Activated CD4-positive, alpha-beta T cell treated with anti-CD3 and anti-CD28 coated beads, Interleukin-10, Interleukin-2, amounts not matched to agents 100 ng/mL and 50 ng/mL, durations not matched to agents 16 hours and 8 hours (primary cell): Measurements from ENCODE around the gene MAPK4.

Source experiments
- DNase-seq: peaks from one replicate; pipeline ENCODE4 v3.0.0-alpha.2; 2020

The MAPK4 gene

DNA sequence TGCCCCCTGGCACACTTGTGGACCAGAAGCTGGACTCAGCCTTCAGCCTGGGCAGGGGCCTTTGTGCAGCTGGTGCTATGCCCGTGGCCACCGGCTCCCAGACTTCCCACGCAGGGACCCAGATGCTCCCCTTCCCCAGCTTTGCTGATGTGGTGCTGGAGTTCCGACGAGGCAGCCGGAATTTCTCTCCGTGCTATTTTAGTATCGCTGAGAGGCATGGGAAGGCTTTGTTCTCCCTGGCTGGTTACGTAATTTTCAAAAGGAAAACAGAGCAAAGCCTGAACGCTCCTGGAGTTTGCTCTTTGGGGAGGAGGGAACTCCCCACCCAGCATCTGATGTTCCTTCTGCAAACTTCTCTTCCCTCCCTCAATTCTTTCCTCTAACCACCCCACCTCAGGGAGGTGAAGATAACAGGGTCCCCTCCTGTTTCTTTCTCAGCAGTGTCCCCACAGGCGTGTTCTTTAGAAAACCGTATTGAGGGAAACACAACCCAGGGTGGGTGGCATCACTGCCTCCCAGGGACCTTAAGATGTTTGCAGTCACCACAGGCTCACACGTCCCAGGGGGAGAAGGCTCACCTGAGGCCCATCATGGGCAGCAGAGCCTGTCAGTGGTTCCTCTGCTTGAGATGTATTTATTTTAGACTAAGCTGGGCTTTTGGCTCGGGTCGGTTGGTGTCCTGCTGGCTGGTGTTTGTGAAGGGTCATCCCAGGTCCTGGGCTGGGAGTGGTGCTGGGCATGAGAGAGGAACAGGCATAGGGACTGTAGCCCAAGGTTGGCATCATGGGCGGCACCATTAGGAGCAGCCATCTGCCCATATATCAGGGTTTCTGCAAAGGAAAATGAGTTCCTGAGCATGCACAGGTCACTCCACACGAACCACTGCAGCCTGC lies 95.0 kb downstream of the MAPK4 start:
- no peak for DNase-seq

DNA sequence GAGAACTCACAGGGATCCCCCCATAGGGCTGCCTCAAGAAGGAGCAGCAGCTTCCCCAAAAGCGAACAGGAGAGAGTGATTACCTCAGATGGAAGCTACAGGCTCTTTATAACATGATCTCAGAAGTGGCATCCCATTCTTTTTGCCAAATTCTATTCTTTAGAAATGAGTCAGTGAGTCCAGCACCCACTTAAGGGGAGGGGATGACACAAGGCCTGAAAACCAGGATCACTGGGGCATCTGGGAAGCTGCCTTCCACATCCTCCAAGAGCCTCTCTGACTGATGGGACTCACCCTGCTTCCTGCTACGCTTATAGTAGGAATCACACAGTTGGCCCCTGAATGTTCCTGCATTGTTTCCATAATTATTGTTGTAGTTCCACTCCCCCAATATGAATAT lies 96.5 kb downstream of the MAPK4 start:
- DNase-seq: no peak

DNA sequence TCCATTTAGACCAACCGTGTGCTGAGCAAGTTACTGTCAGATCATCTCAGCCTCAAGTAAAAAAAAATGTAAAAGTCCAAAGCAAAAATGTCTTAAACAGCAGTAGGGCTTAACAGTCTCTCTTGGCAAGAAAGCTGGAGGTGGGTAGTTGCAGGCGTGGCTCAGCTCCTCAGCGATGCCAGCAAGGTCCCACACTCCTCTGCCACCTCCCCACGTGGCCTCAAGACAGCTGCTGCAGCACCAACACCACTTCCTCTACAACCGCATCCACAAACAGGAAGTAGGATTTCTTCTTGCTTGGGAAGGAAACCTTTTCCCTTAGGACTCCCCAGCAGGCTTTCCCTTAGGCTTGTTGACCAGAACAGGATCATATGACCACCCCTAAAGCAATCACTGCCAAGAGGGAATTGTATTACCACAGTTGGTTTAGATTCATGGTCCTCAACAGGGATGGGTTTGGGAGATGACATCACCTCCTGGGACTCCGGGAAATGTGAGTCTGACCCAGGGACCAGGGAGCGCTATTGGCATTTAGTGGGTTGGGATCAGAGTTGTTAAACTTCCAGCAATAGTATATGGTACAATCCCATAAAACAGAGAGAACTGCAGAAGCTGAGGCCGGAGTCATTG lies 97.1 kb downstream of the MAPK4 start:
- no peak for DNase-seq

DNA sequence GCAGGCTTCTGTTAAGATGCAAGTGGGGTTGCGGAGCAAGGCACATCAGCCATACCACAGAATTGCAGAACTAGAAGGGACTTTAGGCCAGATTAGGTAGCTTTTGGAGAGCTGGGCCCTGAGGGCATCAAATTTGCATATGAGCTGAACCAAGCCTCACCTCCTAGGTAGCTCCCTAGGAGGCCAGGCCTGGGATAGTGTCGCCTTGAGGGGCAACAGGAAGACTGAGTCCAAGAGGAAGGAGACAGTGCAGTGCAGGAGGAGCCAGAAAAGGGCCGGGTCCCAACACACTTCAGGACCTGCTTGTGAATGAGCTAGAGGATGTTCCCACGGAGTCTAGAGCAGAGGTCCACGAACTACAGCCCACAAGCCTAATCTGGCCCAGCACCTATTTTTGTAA lies 98.7 kb downstream of the MAPK4 start:
- no peak for DNase-seq

DNA sequence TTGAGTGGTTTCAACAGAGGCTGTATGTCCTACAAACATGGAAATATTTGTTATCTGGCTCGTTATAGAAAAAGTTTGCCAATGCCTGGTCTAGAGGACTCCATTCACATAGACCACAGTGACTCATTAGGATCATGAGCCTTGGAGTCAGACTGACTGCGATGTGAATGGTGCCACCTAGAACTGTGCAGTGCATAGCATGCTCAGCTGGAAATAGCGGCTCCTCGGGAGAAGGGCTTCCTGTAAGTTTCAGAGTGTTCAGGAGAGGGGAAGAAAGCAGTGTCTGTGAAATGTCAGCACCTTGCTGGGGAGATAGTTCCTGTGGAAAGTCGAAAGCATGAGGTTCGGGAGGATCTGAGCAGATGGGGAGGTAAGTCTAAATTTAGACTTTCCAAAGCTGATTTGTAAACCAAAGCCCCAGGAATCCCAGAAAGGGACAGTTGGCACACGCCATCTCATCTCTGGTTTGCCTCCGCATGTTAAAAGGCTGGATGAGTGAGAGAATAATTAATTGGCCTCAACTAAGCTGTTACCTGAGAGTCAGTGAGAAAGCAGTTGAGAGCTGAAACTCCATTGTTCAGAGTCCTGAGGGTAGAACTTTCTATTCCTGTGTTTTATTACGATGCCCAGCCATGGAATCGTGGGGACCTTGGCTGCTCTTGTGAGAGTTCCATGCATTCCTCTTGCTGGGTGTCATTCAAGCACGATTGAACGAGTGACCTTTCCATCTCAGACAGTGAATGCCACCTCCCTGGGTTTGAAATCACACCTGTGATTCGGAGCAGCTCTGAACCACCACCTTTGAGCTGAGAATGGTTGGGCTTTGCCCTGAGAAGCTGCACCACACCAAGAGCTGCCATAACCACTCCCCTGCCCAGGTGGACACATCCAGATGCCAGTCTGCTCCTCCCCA lies 99.5 kb downstream of the MAPK4 start:
- no peak for DNase-seq

DNA sequence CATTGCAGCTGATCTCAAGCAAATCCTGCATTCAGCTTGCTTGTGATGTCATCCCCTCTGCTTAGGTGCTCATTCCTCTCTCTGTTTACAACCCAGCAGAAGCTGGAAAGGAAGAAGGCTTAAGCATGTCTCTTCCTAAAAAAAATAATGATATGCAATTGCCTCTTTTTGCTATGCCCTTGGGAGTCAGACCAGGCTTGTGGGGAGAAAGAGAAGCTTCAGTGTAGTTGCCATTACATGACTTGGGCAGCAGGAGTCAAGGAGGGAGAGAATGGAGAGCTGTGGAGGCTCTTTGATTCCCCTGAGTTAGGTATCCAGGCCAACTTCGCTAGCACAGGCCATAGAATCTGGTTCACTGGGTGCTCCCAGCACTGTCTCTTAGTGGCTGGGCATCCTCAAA lies 101.1 kb downstream of the MAPK4 start:
- no peak for DNase-seq

DNA sequence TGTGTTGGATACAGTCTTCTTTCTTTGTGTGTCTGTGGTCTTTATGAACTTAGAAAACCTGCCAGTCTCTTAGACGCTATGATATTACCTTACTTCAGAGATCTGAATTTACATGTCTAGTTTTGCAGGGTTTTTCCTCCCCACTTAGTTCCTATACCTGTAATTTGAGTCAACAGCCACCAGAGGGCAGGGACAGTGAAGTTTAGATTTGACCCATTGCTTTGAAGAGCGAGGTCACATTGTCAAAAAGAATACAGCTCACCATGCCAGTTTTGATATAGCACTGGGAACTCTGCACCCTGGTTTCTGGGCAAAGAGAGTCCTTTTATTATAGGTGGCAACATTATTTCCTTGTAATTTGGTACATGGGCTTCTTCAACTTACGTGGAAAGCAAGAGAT lies 102.3 kb downstream of the MAPK4 start:
- peak; percentile 29 for DNase-seq

DNA sequence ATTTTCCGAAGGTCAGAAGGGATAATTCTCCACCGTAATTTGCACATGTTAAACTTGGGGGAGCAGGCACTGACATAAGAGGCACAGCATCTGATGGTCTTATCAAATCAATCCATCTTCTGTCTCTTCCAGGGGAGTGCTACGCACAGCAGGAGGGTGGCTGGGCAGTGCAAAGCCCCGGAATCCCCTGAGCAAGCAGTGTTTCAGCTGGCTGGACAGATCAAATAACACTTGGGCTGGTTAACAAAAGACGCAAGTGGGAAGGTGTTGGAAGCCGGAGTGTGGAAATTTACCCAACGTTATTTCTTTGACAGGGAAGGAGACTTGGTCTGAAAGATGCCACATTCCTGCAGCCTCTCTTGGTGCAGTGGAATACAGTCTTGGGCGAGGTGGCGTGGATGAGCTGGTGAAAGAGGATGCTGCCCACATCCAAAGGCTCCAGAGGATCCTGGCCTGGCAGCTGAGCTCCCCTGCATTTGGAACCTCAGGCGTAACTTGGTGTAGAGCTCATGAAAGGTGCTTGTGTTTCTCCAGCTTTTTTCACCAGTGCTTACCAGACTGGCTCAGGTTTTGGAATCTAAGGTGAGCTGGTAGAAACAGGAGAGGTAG lies 103.0 kb downstream of the MAPK4 start:
- DNase-seq: no peak

DNA sequence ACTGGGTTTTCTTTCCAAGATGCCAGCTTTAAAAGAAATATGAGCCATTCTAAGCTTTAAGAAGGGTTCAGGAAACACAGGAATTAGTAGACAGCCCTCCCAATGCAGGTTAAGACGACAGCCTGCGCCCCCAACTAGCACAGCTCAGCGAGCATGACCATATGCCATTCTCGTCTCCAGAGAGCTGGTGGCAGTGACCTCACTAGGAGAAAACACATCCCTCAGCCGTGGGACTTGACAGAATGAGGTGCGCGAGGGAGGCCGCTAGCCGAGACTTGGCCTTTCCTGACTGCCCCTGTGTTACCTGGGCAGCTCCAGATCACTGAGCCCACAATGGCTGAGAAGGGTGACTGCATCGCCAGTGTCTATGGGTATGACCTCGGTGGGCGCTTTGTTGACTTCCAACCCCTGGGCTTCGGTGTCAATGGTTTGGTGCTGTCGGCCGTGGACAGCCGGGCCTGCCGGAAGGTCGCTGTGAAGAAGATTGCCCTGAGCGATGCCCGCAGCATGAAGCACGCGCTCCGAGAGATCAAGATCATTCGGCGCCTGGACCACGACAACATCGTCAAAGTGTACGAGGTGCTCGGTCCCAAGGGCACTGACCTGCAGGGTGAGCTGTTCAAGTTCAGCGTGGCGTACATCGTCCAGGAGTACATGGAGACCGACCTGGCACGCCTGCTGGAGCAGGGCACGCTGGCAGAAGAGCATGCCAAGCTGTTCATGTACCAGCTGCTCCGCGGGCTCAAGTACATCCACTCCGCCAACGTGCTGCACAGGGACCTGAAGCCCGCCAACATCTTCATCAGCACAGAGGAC lies 103.9 kb downstream of the MAPK4 start:
- no peak for DNase-seq

DNA sequence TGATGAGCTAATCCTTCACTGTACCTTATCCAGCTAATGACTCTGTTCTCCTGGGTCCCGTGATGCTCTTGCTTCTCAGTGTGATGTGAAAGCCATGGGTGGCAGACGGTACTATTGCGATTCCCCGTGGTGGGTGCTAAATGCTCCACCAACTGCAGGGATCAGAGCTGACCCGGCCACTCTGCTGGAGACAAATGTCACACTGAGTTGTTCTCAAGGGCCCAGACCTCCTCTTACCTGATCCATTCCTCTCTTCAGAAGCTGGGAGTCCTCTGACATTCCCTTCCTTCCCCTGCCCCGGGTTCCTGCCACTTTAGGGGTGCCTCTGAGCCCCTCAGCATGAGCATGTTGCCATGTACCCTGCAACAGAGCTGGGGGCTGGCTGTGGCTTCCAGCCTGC lies 105.1 kb downstream of the MAPK4 start:
- DNase-seq: no peak

DNA sequence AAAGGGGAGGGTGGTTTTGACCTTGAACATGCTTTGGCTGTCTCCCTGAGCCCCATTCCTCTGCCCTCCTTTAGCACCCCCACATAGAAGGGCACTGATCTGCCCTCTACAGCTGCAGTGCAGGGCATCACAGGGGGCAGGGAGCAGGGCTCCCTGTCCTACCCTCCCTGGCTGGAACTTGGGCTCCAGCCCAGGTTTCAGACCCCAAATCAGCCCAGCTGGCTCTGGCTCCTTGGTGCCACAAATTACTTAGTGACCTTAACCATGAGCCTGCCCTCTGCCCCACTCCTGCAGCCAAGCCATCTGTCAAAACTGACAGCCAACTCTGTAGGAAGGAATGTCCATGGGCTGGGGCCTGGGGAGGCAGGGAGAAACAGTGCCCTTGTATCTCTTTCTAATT lies 105.6 kb downstream of the MAPK4 start:
- no peak for DNase-seq

DNA sequence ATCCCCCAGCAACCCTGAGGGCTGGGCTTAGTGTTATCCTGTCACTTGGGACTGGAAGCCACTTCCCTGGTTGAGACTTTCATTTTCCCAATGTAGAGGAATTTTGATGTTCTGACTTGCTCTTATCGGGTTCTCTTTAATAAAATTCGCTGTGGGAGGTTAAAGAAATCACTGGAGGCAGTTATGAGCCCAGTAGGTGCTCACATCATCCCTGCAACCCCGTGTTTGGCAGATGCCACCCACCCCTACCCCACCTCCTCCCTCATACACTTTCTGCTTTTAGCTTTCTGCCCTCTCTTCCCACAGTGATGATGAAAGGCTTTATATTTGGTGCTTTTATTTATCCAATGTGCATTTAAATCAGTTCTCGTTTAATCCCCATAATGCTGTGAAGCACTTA lies 106.6 kb downstream of the MAPK4 start:
- DNase-seq: no peak

DNA sequence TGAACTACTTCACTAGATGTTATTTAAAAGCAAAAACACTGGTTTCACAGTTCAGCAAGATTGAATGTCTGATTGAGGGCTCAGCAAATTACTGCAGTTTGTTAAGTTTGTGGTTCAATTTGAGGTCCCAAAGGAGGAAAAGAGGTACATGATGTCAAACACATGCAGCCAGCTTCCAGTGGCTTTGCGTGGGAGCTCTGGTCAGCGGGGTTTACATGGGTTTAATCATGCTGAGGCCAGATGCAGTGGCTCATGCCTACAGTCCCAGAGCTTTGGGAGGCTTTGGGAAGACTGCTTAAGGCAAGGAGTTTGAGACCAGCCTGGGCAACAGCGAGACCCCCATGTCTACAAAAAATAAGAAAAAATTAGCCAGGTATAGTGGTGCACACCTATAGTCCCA lies 111.5 kb downstream of the MAPK4 start:
- DNase-seq: no peak

DNA sequence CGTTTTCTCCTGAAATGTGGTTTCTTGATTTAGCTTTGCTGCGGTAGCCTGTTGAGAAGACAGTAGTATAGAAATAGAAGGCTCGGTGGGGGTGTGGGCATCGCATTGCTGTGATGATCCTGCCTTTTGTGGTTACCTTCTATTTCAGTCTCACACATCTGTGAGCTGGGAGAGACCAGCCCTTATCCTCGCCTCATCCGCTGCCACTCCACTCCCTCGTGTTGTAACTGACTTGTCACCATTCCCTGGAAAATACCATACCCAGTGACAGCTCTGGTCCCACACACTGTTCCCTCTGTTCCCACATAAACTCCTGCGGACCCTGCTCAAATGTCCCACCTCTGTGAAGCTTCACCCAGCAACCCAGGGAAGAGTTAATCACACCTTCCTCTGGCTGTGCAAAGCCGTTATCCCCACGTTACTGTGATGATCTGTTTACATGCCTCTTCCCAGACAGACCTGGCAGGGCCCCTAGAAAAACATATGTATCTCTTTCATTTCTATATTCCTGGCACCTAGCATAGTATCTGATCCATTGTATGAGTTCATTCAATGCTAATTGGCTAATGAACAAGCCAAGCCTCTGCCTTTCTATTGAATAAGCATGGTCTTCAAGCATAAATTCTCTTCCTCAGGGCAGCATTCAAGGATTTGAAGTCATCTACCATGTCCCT lies 114.6 kb downstream of the MAPK4 start:
- DNase-seq: no peak

DNA sequence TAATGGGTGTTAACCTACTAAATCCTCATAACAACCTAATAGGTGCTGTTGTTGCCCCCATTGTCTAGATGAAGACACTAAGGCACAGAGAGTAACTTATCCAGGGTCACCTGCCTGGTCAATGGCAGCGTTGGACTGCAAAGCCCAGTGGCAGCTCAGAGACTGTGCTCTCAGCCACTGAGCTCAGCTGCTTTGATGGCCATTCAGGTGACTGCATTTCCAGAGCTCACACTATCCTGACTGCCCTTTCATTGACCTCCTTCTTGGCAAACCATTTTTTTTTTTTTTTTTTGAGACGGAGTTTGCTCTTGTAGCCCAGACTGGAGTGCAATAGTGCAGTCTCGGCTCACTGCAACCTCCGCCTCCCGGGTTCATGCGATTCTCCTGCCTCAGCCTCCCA lies 115.2 kb downstream of the MAPK4 start:
- DNase-seq: no peak

DNA sequence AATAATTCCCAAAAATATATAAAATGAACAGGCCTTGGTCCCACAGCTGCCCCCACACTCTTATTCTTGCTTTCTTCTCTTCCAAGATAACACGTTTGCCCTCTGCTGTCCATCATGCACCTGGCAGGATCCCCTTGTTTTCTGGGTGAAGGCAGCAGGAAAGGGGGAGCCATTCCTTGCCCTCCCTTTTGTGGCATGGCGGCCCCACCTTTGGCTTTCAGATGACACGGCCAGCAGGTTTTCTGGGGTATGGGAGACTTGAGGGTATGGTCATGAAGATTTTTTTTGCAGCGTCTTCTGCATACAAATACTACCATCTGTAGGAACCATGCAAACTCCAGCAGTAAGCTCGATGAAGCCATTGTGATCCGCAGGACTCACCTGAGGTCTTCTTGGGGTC lies 118.8 kb downstream of the MAPK4 start:
- no peak for DNase-seq

DNA sequence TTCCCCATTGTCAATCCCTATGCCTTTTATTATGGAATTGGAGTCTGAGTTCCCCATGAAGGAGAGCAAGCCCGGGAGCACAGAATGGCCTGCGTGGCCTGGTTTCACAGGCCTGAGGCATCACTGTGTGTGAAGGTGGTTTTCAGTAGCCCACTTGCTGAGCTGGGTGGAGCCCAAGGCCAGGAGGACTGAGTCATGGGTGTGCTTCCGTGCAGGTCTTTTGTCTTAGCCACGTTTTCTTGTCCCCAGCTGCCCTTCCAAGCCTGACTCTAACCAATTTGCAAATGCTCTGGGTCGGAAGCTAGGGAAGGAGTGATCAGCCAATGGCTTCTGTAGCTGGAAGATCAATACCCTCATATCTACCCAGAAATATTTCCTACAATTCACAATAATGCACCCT lies 119.2 kb downstream of the MAPK4 start:
- no peak for DNase-seq

DNA sequence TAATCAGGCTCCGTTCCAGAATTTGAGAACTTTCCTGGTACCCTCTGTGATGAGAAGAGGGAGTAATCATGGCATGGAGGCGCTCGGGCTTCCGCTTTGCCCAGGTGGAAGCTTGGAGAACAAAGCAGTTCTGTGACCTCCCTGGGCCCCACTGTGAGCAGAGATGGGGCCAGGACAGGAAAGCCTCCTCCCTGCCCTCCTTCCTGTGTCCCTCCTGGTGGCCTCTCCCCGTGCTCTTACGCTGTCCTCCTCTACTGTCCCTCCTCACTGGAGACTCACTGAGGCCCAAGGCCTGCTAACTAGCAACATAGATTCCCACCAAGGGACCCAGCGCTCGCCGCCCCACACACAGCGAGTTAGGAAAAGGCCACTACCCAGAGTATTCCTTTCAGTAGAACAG lies 119.8 kb downstream of the MAPK4 start:
- no peak for DNase-seq

DNA sequence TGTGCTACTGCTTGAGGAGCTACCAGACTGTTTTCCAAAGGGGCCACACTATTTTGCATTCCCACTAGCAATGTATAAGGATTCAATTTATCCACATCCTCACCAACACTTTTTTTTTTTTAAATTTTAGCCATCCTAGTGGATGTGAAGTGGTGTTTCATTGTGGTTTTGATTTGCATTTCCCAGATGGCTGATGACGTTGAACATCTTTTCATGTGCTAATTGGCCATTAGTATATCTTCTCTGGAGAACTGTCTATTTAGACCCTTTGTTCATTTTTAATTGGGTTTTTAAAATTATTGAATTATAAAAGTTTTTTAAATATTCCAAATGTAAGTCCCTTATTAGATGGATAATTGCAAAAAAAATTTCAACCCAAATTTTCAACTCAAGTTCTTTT lies 121.1 kb downstream of the MAPK4 start:
- DNase-seq: no peak

DNA sequence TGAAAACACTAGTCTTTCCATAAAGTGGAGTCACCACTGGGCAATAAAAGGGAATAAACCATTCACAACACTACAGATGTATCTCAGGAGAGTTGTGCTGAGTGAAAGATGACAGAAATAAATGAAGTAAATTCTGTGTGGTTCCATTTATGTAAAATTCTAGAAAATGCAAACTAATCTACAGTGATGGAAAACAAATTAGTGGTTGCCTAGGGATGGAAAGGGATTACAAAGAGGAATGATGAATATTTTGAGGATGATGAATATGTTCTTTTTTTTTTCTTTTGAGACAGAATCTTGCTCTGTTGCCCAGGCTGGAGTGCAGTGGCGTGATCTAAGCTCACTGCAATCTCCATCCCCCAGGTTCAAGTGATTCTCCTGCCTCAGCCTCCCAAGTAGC lies 123.0 kb downstream of the MAPK4 start:
- no peak for DNase-seq

DNA sequence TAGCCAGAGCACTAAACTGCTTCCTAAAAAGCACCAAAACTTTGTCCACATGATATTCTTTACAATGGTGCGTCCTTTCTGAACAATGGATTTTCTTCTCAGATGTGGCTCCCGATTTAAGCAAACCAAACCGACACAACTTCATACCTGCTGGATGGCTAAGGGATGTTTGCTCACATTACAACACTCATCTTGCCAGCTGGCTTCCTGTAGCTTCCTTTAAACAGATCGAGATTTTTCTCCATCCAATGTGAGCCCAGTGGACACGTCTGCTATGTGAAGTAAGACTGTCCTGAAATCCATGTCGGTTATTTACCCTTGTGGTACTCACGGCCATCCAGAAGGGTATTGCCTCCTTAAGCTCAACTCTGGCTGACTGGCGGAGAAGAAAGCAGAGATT lies 126.5 kb downstream of the MAPK4 start:
- no peak for DNase-seq

DNA sequence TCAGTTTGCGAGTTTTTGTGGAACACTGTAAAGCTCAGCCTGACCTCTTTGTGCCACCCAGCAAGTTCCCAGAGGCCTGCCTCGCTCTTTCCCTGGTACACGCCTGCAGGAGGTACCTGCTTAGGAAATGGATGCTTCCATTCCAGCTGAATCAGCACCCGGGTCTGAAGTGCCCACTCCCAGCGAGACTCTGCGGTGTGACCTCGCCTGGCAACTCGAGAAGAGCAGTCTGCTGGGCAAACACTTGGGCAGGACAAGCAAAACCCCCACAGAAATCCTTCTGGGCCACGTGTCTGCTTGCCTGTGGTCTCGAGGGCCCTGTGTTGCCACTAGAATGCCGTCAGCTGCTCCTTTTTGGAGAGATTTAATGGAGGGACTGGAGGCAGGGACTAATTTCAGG lies 127.6 kb downstream of the MAPK4 start:
- no peak for DNase-seq
